ENCODE data around the gene EIPR1.

The EIPR1 gene

DNA sequence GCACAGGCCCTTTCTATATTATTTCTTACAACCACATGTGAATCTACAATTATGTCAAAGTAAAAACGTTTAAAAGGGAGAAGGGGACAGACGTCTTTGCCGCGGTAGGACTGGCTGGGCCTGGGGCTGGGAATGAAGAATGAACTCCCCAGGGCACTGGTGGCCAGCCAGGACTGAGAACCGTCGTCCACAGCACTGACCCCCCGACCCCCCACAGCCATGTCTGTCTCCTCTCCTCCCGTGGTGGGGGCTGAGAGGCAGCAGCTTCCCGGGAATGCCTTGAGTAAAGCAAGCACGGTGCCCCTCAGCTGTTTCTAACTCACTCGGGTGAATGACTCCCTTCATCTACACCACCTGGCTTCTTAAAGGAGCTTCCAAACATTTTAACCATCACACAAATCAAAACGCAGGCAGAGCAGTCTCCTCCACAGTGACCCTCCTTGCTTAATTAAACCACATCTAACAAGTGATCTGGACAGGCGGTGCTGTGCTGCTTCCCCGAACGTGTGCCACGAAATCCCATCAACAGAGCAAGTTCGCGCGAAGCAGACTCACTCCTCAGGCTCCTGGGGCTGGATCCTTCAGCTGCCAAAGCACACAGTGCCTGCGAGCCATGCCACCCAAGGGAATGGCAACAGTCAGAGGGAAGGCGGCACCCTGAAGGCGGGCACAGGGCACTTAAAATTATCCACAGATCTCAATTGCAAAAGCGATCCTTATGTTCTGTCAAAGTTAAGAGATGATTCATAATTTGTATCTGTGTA lies 217.7 kb downstream of the EIPR1 start:
- ChIA-PET CTCF (no interaction called here), POLR2A (no interaction called here)
- Histone ChIP-seq H3K27ac (ENCODE audit: insufficient read depth in 1 of 2, low read depth in 1 of 2, low read length in 2 of 2, poor library complexity in 1 of 2, severe bottlenecking in 2 of 2) (no peak overlapping the region), H3K27me3 (replicated peaks in 2 of 5; ENCODE audit: control insufficient read depth in 4 of 5, insufficient read depth in 5 of 5, low read length in 4 of 5) (no peaks in the 10 kb centered on the region), H3K4me3 (ENCODE audit: control insufficient read depth in 1 of 7, extremely low read depth in 1 of 7, insufficient read depth in 4 of 7, low read depth in 2 of 7, low read length in 6 of 7) (no peak overlapping the region), H3K9me3 (ENCODE audit: control extremely low read depth in 1 of 5, control insufficient read depth in 4 of 5, insufficient read depth in 2 of 5, low read depth in 1 of 5, low read length in 4 of 5) (peaks cover 4 to 30% (median 9%) of the 10 kb centered on the region in 5 experiments), H3K36me3 (ENCODE audit: control insufficient read depth in 4 of 4, insufficient read depth in 4 of 4, low read length in 3 of 4) (peaks cover 0 to 18% (median 4%) of the 10 kb centered on the region in 4 experiments), H3K4me1 (ENCODE audit: control extremely low read depth in 1 of 4, control insufficient read depth in 4 of 4, insufficient read depth in 4 of 4, low read length in 3 of 4) (no peaks in the 10 kb centered on the region)
- 98% methylated on average over 11 of the region's 23 CpGs for WGBS (ENCODE audit: insufficient coverage)
- no peak for DNase-seq

DNA sequence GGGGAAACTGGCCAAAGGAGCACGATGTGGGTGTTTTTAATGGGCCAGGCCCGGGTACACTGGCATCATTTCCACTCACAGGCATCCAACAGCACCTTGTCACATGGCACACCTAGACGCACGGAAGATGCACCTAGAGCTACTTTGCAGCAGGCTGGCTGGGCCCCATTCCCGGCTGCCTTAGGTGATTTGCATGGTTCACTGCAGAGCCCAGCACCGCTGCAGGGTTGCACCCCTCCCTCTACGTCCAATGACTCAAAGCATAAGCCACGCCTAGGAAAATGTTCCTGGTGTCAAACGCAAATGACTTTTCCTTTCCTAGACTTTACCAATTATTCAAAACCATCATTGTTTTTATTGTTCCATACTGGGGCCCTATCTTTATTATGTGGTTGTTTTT lies 222.9 kb downstream of the EIPR1 start:
- no peak for DNase-seq
- Histone ChIP-seq H3K27ac (ENCODE audit: insufficient read depth in 1 of 2, low read depth in 1 of 2, low read length in 2 of 2, poor library complexity in 1 of 2, severe bottlenecking in 2 of 2) (no peak overlapping the region), H3K4me1 (ENCODE audit: control extremely low read depth in 1 of 4, control insufficient read depth in 4 of 4, insufficient read depth in 4 of 4, low read length in 3 of 4) (no peaks in the 10 kb centered on the region), H3K27me3 (replicated peaks in 2 of 5; ENCODE audit: control insufficient read depth in 4 of 5, insufficient read depth in 5 of 5, low read length in 4 of 5) (no peaks in the 10 kb centered on the region), H3K36me3 (ENCODE audit: control insufficient read depth in 4 of 4, insufficient read depth in 4 of 4, low read length in 3 of 4) (peaks cover 0 to 6% (median 3%) of the 10 kb centered on the region in 4 experiments), H3K4me3 (ENCODE audit: control insufficient read depth in 1 of 7, extremely low read depth in 1 of 7, insufficient read depth in 4 of 7, low read depth in 2 of 7, low read length in 6 of 7) (no peak overlapping the region), H3K9me3 (ENCODE audit: control extremely low read depth in 1 of 5, control insufficient read depth in 4 of 5, insufficient read depth in 2 of 5, low read depth in 1 of 5, low read length in 4 of 5) (peaks cover 0 to 2% (median 0%) of the 10 kb centered on the region in 5 experiments)
- ChIA-PET CTCF (no interaction called here), POLR2A (no interaction called here)
- WGBS (ENCODE audit: insufficient coverage) = 97% methylated on average over 6 of the region's 9 CpGs

DNA sequence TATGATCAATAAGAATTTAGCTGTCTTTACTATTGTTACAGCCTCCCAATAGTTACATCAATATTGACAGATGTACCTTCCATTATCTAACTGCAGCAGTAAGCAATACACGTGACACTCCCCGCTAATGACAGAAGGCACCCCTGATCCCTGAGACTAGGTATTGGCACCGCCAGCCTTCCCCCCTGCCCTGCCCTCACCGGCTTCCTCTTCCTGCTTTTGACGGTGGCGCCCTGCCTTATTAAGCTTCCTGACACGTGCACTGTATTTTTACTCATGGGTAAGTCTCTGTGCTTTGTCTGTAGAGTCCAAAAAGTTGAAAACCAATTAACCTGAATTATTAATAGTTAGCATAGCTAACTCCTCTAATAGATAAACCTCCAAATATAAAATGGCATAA lies 223.5 kb downstream of the EIPR1 start:
- CTCF ChIA-PET = no interaction called here

DNA sequence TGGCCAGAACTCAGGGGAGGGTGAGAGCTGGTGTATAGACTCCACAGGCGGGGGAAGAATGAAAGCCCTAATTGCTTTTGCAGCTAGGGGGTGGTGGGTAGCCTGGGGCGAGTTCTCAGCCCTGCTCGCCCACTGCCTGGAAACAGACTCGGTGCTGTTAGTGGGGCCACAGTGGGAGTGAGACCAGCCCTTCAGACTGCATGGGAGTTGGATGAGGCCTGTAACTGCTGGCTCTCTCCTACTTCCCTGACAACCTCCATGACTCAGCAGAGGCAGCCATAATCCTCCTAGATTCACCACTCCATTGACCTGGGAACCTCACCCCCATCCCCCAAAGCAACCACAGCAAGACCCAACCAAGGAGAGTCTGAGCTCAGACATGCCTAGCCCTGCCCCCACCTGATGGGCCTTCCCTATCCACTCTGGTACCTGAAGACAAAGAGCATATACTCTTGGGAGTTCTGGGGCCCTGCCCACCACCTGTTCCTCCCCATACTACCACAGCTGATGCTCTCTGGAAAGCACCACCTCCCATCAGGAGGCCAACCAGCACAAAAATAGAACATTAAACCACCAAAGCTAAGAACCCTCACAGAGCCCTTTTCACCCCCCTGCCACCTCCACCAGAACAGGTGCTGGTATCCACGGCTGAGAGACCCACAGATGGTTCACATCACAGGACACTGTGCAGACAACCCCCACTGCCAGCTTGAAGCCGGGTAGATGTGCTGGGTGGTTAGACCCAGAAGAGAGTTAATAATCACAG lies 226.3 kb downstream of the EIPR1 start:
- H3K27ac ChIP-seq (ENCODE audit: insufficient read depth in 1 of 2, low read depth in 1 of 2, low read length in 2 of 2, poor library complexity in 1 of 2, severe bottlenecking in 2 of 2) = no peak overlapping the region
- peaks cover 0 to 2% (median 0%) of the 10 kb centered on the region in 5 experiments for H3K9me3 ChIP-seq (ENCODE audit: control extremely low read depth in 1 of 5, control insufficient read depth in 4 of 5, insufficient read depth in 2 of 5, low read depth in 1 of 5, low read length in 4 of 5)
- H3K36me3 ChIP-seq (ENCODE audit: control insufficient read depth in 4 of 4, insufficient read depth in 4 of 4, low read length in 3 of 4) = peaks cover 0 to 4% (median 0%) of the 10 kb centered on the region in 4 experiments
- ChIA-PET POLR2A (no interaction called here), CTCF (no interaction called here)
- WGBS (ENCODE audit: insufficient coverage) = 93% methylated on average over 3 of the region's 6 CpGs
- H3K4me3 ChIP-seq (ENCODE audit: control insufficient read depth in 1 of 7, extremely low read depth in 1 of 7, insufficient read depth in 4 of 7, low read depth in 2 of 7, low read length in 6 of 7) = no peak overlapping the region
- H3K27me3 ChIP-seq (replicated peaks in 2 of 5; ENCODE audit: control insufficient read depth in 4 of 5, insufficient read depth in 5 of 5, low read length in 4 of 5) = no peaks in the 10 kb centered on the region
- no peak for DNase-seq
- H3K4me1 ChIP-seq (ENCODE audit: control extremely low read depth in 1 of 4, control insufficient read depth in 4 of 4, insufficient read depth in 4 of 4, low read length in 3 of 4) = no peaks in the 10 kb centered on the region

More for the DNA sequence above, 223.5 kb downstream of the EIPR1 start:
- WGBS (ENCODE audit: insufficient coverage) = 79% methylated on average over 3 of the region's 7 CpGs
- Histone ChIP-seq H3K36me3 (ENCODE audit: control insufficient read depth in 4 of 4, insufficient read depth in 4 of 4, low read length in 3 of 4) (peaks cover 0 to 6% (median under 1%) of the 10 kb centered on the region in 4 experiments), H3K4me1 (ENCODE audit: control extremely low read depth in 1 of 4, control insufficient read depth in 4 of 4, insufficient read depth in 4 of 4, low read length in 3 of 4) (no peaks in the 10 kb centered on the region), H3K4me3 (ENCODE audit: control insufficient read depth in 1 of 7, extremely low read depth in 1 of 7, insufficient read depth in 4 of 7, low read depth in 2 of 7, low read length in 6 of 7) (no peak overlapping the region), H3K27me3 (replicated peaks in 2 of 5; ENCODE audit: control insufficient read depth in 4 of 5, insufficient read depth in 5 of 5, low read length in 4 of 5) (no peaks in the 10 kb centered on the region), H3K27ac (ENCODE audit: insufficient read depth in 1 of 2, low read depth in 1 of 2, low read length in 2 of 2, poor library complexity in 1 of 2, severe bottlenecking in 2 of 2) (no peak overlapping the region), H3K9me3 (ENCODE audit: control extremely low read depth in 1 of 5, control insufficient read depth in 4 of 5, insufficient read depth in 2 of 5, low read depth in 1 of 5, low read length in 4 of 5) (peaks cover 0 to 2% (median 0%) of the 10 kb centered on the region in 5 experiments)
- POLR2A ChIA-PET = no interaction called here
- DNase-seq = no peak

DNA sequence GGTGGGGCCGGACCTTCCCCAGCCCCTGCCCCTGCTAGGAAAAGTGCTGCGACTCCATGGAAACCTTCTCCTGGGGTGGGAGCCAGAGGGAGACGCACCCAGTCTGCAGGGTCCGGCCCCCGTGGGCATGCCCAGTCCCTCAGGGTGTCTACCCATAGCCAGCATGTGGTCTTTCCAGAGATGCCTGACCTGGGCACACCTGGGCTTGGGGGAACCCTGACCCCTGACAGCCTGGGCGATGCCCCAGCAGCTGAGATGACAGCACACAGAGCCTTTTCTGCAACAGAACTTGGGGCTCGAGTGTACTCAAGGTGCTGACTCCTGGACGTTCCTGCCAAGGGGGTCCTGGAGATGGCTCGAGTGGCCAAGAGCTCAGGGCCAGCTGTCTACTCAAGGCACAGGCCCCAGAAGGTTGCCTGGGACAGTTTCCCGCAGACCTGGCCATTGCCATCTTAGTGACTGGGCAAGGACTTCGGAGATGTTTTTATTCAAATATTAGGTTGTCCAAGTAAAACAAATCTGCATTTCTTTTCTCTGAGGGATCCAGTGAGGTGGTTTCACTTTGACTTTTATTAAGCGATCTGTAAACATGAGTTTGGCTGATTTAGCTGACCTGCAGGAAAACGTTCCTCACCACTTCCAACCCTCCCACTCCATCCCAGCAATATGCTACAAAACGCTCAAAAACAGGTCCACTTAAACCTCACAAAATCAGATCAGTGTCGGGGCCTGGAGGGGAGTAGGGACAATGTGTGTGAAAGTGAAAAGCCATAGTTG lies 228.0 kb downstream of the EIPR1 start:
- H3K27me3 ChIP-seq (replicated peaks in 2 of 5; ENCODE audit: control insufficient read depth in 4 of 5, insufficient read depth in 5 of 5, low read length in 4 of 5) = no peaks in the 10 kb centered on the region
- H3K4me3 ChIP-seq (ENCODE audit: control insufficient read depth in 1 of 7, extremely low read depth in 1 of 7, insufficient read depth in 4 of 7, low read depth in 2 of 7, low read length in 6 of 7) = no peak overlapping the region
- 88% methylated on average over 12 of the region's 15 CpGs for WGBS (ENCODE audit: insufficient coverage)
- H3K27ac ChIP-seq (ENCODE audit: insufficient read depth in 1 of 2, low read depth in 1 of 2, low read length in 2 of 2, poor library complexity in 1 of 2, severe bottlenecking in 2 of 2) = no peak overlapping the region
- POLR2A ChIA-PET = no interaction called here
- H3K9me3 ChIP-seq (ENCODE audit: control extremely low read depth in 1 of 5, control insufficient read depth in 4 of 5, insufficient read depth in 2 of 5, low read depth in 1 of 5, low read length in 4 of 5) = peaks cover 0 to 2% (median 0%) of the 10 kb centered on the region in 5 experiments
- H3K4me1 ChIP-seq (ENCODE audit: control extremely low read depth in 1 of 4, control insufficient read depth in 4 of 4, insufficient read depth in 4 of 4, low read length in 3 of 4) = no peaks in the 10 kb centered on the region
- H3K36me3 ChIP-seq (ENCODE audit: control insufficient read depth in 4 of 4, insufficient read depth in 4 of 4, low read length in 3 of 4) = peaks cover 0 to 3% (median 0%) of the 10 kb centered on the region in 4 experiments
- DNase-seq = no peak
- CTCF ChIA-PET = no interaction called here

DNA sequence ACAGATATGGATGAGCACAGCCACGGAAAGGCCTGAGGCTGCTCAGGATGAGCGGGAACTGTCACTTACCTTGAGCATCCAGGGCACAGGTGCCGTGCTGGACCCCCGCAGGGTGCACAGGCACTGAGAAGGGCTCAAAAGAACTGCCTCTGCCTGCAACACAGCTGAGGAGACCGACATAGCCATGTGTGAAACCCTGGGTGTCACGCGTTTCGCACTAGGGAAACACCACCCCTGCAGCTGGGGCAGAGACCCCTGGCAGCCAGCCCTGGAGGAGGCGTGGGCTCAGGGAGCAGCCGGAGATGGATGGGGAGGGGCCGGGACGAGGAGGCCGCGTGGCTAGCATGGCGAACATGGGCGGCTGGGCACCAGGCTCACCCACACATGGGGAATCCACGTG lies 228.9 kb downstream of the EIPR1 start:
- no peak overlapping the region for H3K27ac ChIP-seq (ENCODE audit: insufficient read depth in 1 of 2, low read depth in 1 of 2, low read length in 2 of 2, poor library complexity in 1 of 2, severe bottlenecking in 2 of 2)
- no peak overlapping the region for H3K4me3 ChIP-seq (ENCODE audit: control insufficient read depth in 1 of 7, extremely low read depth in 1 of 7, insufficient read depth in 4 of 7, low read depth in 2 of 7, low read length in 6 of 7)
- CTCF ChIA-PET = no interaction called here
- H3K4me1 ChIP-seq (ENCODE audit: control extremely low read depth in 1 of 4, control insufficient read depth in 4 of 4, insufficient read depth in 4 of 4, low read length in 3 of 4) = no peaks in the 10 kb centered on the region
- no peaks in the 10 kb centered on the region for H3K27me3 ChIP-seq (replicated peaks in 2 of 5; ENCODE audit: control insufficient read depth in 4 of 5, insufficient read depth in 5 of 5, low read length in 4 of 5)
- DNase-seq = no peak
- no peaks in the 10 kb centered on the region for H3K36me3 ChIP-seq (ENCODE audit: control insufficient read depth in 4 of 4, insufficient read depth in 4 of 4, low read length in 3 of 4)
- WGBS (ENCODE audit: insufficient coverage) = 91% methylated on average over 17 of the region's 17 CpGs
- POLR2A ChIA-PET = no interaction called here
- peaks cover 0 to 2% (median 0%) of the 10 kb centered on the region in 5 experiments for H3K9me3 ChIP-seq (ENCODE audit: control extremely low read depth in 1 of 5, control insufficient read depth in 4 of 5, insufficient read depth in 2 of 5, low read depth in 1 of 5, low read length in 4 of 5)
